CD4-positive, alpha-beta T cell (primary cell): Measurements from ENCODE around the gene TCF7. TPM values are rescaled to one million over a fixed set of nuclear protein-coding genes. Genes with fewer than 3 reads are reported as not detected.

ENCODE experiments used
- ATAC-seq: fragments of 200-7000 bp; cut with Tn5 transposase; one replicate; pipeline ENCODE4 v1.10.0; 2022; ENCODE audit warnings: mild to moderate bottlenecking; ENCODE audit not compliant: poor library complexity
- CTCF ChIA-PET: fragments of 350-600 bp; sonication (Branson Sonifier 250); formaldehyde crosslinking; loops from one replicate; lab custom pipeline; 2021; ENCODE audit warnings: antibody characterized with exemption, inconsistent platforms; lab: Charles Lee
- POLR2A ChIA-PET: fragments of 350-600 bp; sonication (Branson Sonifier 250); formaldehyde crosslinking; loops from one replicate; lab custom pipeline; 2021; ENCODE audit warnings: antibody characterized with exemption, inconsistent platforms; lab: Charles Lee
- DNase-seq, 14 experiments: peaks; one replicate each; pipeline ENCODE4 v3.0.0-alpha.2; 2013 to 2020; ENCODE audit warnings: mixed read lengths in 2 of 14
- H3K27ac ChIP-seq, 2 donors: one replicate each; pipeline versions ENCODE4 v1.5.1 to v1.7.0; 2013; ENCODE audit warnings: low read length in 2 of 2, low read depth in 1 of 2, mild to moderate bottlenecking in 1 of 2
- H3K27me3 ChIP-seq, 2 experiments: 1 replicate in 1 of 2; 2 replicates in 1 of 2; pipeline versions ENCODE4 v1.6.1 to v1.7.0; 2013; ENCODE audit warnings: low read length in 2 of 2, control low read depth in 1 of 2, mild to moderate bottlenecking in 1 of 2, moderate library complexity in 1 of 2; ENCODE audit not compliant: insufficient read depth in 2 of 2, control insufficient read depth in 1 of 2
- H3K36me3 ChIP-seq: one replicate; pipeline ENCODE4 v1.6.1; 2013; ENCODE audit warnings: low read length, control low read depth; ENCODE audit not compliant: insufficient read depth
- H3K4me1 ChIP-seq: one replicate; pipeline ENCODE4 v1.6.1; 2013; ENCODE audit warnings: low read length, control low read depth; ENCODE audit not compliant: insufficient read depth
- H3K4me3 ChIP-seq: one replicate; pipeline ENCODE4 v1.5.1; 2013; ENCODE audit warnings: mild to moderate bottlenecking, low read length, moderate library complexity
- H3K9me3 ChIP-seq, 2 experiments: 1 replicate in 1 of 2; 2 replicates in 1 of 2; pipeline versions ENCODE4 v1.6.1 to v1.7.0; 2013; ENCODE audit warnings: low read length in 2 of 2, mild to moderate bottlenecking in 2 of 2, control low read depth in 1 of 2, moderate library complexity in 1 of 2; ENCODE audit not compliant: control insufficient read depth in 1 of 2, insufficient read depth in 1 of 2
- H3K27ac Mint-ChIP-seq: one replicate; pipeline ENCODE4 v1.8.0; 2020; ENCODE audit warnings: mixed read lengths
- H3K27me3 Mint-ChIP-seq: one replicate; pipeline ENCODE4 v1.8.0; 2021; ENCODE audit warnings: mixed read lengths
- H3K36me3 Mint-ChIP-seq: one replicate; pipeline ENCODE4 v1.8.0; 2021; ENCODE audit warnings: low read depth, mixed read lengths
- H3K4me1 Mint-ChIP-seq: one replicate; pipeline ENCODE4 v1.8.0; 2021; ENCODE audit warnings: low read depth, mixed read lengths
- H3K4me3 Mint-ChIP-seq: one replicate; pipeline ENCODE4 v1.8.0; 2020; ENCODE audit warnings: mild to moderate bottlenecking, mixed read lengths
- H3K9me3 Mint-ChIP-seq: one replicate; pipeline ENCODE4 v1.8.0; 2020; ENCODE audit warnings: mixed read lengths
- CTCF ChIP-seq: fragments of 200-600 bp; IDR thresholded peaks from one replicate; pipeline ENCODE4 v1.8.0; 2022; ENCODE audit warnings: antibody characterized with exemption, mild to moderate bottlenecking
- intact Hi-C, 2 experiments: fragments of 100-400 bp; cut with DNase I in 1 of 2; cut with micrococcal nuclease in 1 of 2; formaldehyde crosslinking; loops; one replicate each; pipeline versions ENCODE4 v1.15.1 to v1.9.0; 2023 to 2025; cut with DNase I, micrococcal nuclease
- total RNA-seq, 174 experiments: library from RNA in 2 of 174; stranded (reverse) in 2 of 174; gene quantifications; one replicate each; pipeline ENCODE4 v1.2.3 and lab custom pipeline; 2021 to 2026

TCF7 gene
- total RNA-seq, 2 experiments from 2014 or later: 480 to 493 TPM

GRCh38 chr5:134129411-134130238 is 15.1 kb downstream of the TCF7 start:
- Mint-ChIP-seq H3K36me3 (peaks cover 100% of the 10 kb centered on the region), H3K27ac (peak overlapping the region; percentile 98), H3K4me3 (peak overlapping the region; percentile 95), H3K9me3 (no peaks in the 10 kb centered on the region), H3K27me3 (no peaks in the 10 kb centered on the region), H3K4me1 (peaks cover 100% of the 10 kb centered on the region)
- Histone ChIP-seq H3K4me1 (peaks cover 100% of the 10 kb centered on the region), H3K27ac (peak overlapping the region; percentile 78 to 96), H3K4me3 (peak overlapping the region; percentile 92), H3K27me3 (no peaks in the 10 kb centered on the region), H3K9me3 (no peaks in the 10 kb centered on the region), H3K36me3 (peaks cover 95% of the 10 kb centered on the region)
- intact Hi-C loops: no loop called here
- ChIA-PET CTCF (interaction anchor here (1.0 to 1.9 kb wide), 5 partner anchors 8 to 90 kb away, joined by 3 to 21 read pairs (median 4); no protein-coding TSS in a partner anchor), POLR2A (interaction anchor here (0.5 to 4.3 kb wide), 11 partner anchors 47 to 151 kb away, joined by 3 to 49 read pairs (median 4); partner anchors contain the start of genes PPP2CA and VDAC1)
- peak in 6 of 14 experiments; percentile 45 to 75 (median 59) for DNase-seq
- ATAC-seq: peak; percentile 15
- no peak for TF ChIP-seq CTCF

- Mint-ChIP-seq H3K4me1 (peaks cover 100% of the 10 kb centered on the region), H3K36me3 (peaks cover 100% of the 10 kb centered on the region), H3K27me3 (no peaks in the 10 kb centered on the region), H3K9me3 (no peaks in the 10 kb centered on the region), H3K4me3 (peak overlapping the region; percentile 95), H3K27ac (peak overlapping the region; percentile 98)
- ChIA-PET POLR2A (interaction anchor here (0.5 to 4.3 kb wide), 4 partner anchors 61 to 150 kb away, joined by 3 to 49 read pairs (median 3); no protein-coding TSS in a partner anchor), CTCF (interaction anchor here (1.4 to 1.9 kb wide), 2 partner anchors 10 to 18 kb away, joined by 4 to 8 read pairs; no protein-coding TSS in a partner anchor)
- DNase-seq (peak in 1 of 14 experiments; percentile 34), ATAC-seq (no peak)
- H3K27ac ChIP-seq: peak overlapping the region; percentile 78 to 96
- intact Hi-C loops: no loop called here
- peaks cover 100% of the 10 kb centered on the region for H3K4me1 ChIP-seq
- H3K9me3 ChIP-seq: no peaks in the 10 kb centered on the region
- no peak for TF ChIP-seq CTCF
- H3K36me3 ChIP-seq: peaks cover 95% of the 10 kb centered on the region
- peak overlapping the region; percentile 92 for H3K4me3 ChIP-seq
- no peaks in the 10 kb centered on the region for H3K27me3 ChIP-seq
Measured at GRCh38 chr5:134130239-134130945, 15.9 kb downstream of the TCF7 start.

- no peak for TF ChIP-seq CTCF
- no peaks in the 10 kb centered on the region for H3K9me3 Mint-ChIP-seq
- Histone ChIP-seq H3K4me3 (peak overlapping the region; percentile 92), H3K9me3 (no peaks in the 10 kb centered on the region), H3K4me1 (peaks cover 100% of the 10 kb centered on the region), H3K27me3 (no peaks in the 10 kb centered on the region), H3K27ac (peak overlapping the region; percentile 78 to 96), H3K36me3 (peaks cover 95% of the 10 kb centered on the region)
- peaks cover 100% of the 10 kb centered on the region for H3K4me1 Mint-ChIP-seq
- H3K4me3 Mint-ChIP-seq: peak overlapping the region; percentile 95
- ATAC-seq: no peak
- POLR2A ChIA-PET: interaction anchor here (1.1 to 24.9 kb wide), 2 partner anchors 62 to 93 kb away, joined by 3 to 350 read pairs; no protein-coding TSS in a partner anchor
- DNase-seq: peak in 2 of 14 experiments; percentile 16 to 28
- CTCF ChIA-PET: no interaction called here
- H3K36me3 Mint-ChIP-seq: peaks cover 100% of the 10 kb centered on the region
- H3K27me3 Mint-ChIP-seq: no peaks in the 10 kb centered on the region
- intact Hi-C loops: no loop called here
- peak overlapping the region; percentile 98 for H3K27ac Mint-ChIP-seq
Measured at GRCh38 chr5:134131165-134131564, 16.7 kb downstream of the TCF7 start.
